Measurements from ENCODE around the gene CYP46A1.

DNA sequence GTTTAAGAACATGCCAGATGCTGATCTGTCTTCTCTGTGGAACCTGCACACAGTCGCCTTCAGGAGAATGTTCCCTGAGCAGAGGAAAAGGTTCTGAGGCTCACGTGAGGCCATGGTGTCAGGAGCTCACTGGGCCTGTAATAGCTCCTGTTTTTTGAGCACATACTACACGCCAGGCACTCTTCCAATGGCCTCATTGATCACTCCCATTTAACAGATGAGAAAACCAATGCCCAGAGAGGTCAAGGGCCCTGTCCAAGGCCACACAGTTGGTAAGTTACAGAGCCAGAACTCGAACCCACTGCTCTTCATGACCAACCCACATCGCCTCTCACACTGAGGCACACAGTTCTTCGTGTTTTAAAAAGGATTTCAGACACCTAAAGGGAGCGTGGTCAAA is 46.5 kb upstream of the CYP46A1 start:
- TF ChIP-seq, protein P1, sequence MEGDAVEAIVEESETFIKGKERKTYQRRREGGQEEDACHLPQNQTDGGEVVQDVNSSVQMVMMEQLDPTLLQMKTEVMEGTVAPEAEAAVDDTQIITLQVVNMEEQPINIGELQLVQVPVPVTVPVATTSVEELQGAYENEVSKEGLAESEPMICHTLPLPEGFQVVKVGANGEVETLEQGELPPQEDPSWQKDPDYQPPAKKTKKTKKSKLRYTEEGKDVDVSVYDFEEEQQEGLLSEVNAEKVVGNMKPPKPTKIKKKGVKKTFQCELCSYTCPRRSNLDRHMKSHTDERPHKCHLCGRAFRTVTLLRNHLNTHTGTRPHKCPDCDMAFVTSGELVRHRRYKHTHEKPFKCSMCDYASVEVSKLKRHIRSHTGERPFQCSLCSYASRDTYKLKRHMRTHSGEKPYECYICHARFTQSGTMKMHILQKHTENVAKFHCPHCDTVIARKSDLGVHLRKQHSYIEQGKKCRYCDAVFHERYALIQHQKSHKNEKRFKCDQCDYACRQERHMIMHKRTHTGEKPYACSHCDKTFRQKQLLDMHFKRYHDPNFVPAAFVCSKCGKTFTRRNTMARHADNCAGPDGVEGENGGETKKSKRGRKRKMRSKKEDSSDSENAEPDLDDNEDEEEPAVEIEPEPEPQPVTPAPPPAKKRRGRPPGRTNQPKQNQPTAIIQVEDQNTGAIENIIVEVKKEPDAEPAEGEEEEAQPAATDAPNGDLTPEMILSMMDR (conservative IDR thresholded peaks at IDR 0.05 in 1 of 2, IDR thresholded peaks at IDR 0.05 in 1 of 2; ENCODE audit: extremely low read depth in 1 of 2, insufficient read depth in 1 of 2, low read depth in 1 of 2, low read length in 2 of 2) = no peak
- no peak for TF ChIP-seq EZH2 (IDR thresholded peaks at IDR 0.05; ENCODE audit: borderline replicate concordance, low read length)

Measured in mammary epithelial cell (primary cell).